ENCODE measurements around the gene SLC39A13. TPM values are rescaled to one million over a fixed set of nuclear protein-coding genes. Genes with fewer than 3 reads are reported as not detected.
A peak's percentile ranks its signal among the peaks of the same experiment; 100 is the strongest.

SLC39A13 gene
- total and polyA plus RNA-seq, 7 experiments from 2014 or later: 21.4 to 60.4 (median 40.7) TPM

DNA sequence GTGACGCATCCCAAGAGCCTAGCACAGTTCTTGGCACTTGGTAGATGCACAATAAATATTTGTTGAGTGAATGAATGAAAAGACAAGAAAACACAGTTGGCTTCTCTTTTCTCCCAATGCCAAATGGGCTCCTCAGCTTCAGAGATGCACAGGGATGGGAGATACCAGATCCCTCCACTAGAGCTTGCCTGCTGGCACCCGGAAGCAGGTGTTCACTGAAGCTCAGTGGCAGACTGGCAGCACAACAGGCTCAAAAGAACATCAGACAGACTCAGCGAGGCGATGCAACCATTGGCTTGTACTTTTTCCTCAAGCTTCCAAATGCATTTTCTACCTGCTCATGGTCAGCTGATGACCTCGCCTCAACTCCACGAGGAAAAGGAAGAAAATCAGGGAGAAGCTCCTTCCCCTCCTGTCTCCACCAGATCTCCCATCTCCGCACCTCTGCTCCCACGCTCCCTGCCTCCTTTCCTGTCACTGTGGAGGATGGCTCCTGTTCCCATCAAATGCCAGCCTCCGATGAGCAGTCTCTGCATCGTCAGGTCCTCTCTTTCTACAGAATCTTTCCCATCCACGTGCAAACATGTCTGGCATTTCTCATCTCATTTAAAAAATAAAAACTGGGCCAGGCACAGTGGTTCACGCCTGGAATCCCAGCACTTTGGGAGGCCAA lies 34.8 kb downstream of the SLC39A13 start:
- Mint-ChIP-seq H3K4me3 (peak overlapping the region in 5 of 10 donors; percentile 11 to 23 (median 21)), H3K27me3 (no peaks in the 10 kb centered on the region), H3K36me3 (no peaks in the 10 kb centered on the region), H3K4me1 (peaks cover 0 to 10% (median 6%) of the 10 kb centered on the region in 7 donors), H3K9me3 (no peaks in the 10 kb centered on the region), H3K27ac (peak overlapping the region in 4 of 9 donors; percentile 8 to 40 (median 22))
- Histone ChIP-seq H3K9me3 (ENCODE audit: control insufficient read depth in 2 of 3, low read length in 3 of 3) (no peaks in the 10 kb centered on the region), H3K4me3 (ENCODE audit: low read length) (no peak overlapping the region), H3K36me3 (ENCODE audit: control insufficient read depth in 2 of 3, insufficient read depth in 3 of 3, low read length in 3 of 3) (no peaks in the 10 kb centered on the region), H3K27me3 (ENCODE audit: control insufficient read depth in 2 of 2, insufficient read depth in 2 of 2, low read length in 2 of 2) (no peaks in the 10 kb centered on the region), H3K27ac (ENCODE audit: low read depth, low read length) (peak overlapping the region; percentile 13), H3K4me1 (ENCODE audit: control insufficient read depth in 2 of 2, insufficient read depth in 2 of 2, low read length in 2 of 2) (peaks cover 0 to 6% of the 10 kb centered on the region in 2 donors)
- DNase-seq (no peak), ATAC-seq (no peak)
- ChIA-PET POLR2A (interaction anchor here (0.6 kb wide), 2 partner anchors 14 to 143 kb away, joined by 3 to 5 read pairs; no protein-coding TSS in a partner anchor), CTCF (interaction anchor here (0.6 kb wide), 1 partner anchor 32 kb away, joined by 3 read pairs; no protein-coding TSS in a partner anchor)
- intact Hi-C loops (cut with micrococcal nuclease): no loop called here

DNA sequence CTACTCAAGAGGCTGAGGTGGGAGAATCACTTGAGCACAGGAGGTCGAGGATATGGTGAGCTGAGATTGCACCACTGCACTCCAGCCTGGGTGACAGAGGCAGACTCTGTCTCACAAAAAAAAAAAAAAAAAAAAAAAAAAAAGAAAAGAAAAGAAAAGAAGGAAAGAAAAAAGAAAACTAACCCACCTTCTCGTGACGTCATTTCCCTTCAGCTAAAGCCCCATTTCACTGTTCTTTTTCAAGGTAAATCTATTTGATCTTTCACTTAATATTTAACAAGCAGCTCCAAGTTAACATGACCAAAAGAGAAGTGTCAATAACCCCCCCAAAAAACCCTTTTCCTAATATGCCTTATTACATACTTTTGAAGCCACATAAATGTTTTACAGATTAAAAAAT lies 35.4 kb downstream of the SLC39A13 start:
- H3K9me3 ChIP-seq (ENCODE audit: control insufficient read depth in 2 of 3, low read length in 3 of 3): no peaks in the 10 kb centered on the region
- ATAC-seq (no peak), DNase-seq (no peak)
- H3K27ac ChIP-seq (ENCODE audit: low read depth, low read length): no peak overlapping the region
- H3K4me3 ChIP-seq (ENCODE audit: low read length): no peak overlapping the region
- Mint-ChIP-seq H3K27ac (peak overlapping the region in 1 of 9 donors; percentile 31), H3K36me3 (no peaks in the 10 kb centered on the region), H3K9me3 (no peaks in the 10 kb centered on the region), H3K27me3 (no peaks in the 10 kb centered on the region), H3K4me1 (peaks cover 0 to 10% (median 6%) of the 10 kb centered on the region in 7 donors), H3K4me3 (no peak overlapping the region)
- CTCF ChIA-PET: interaction anchor here (0.6 kb wide), 2 partner anchors 134 to 266 kb away, joined by 3 to 4 read pairs; no protein-coding TSS in a partner anchor
- no peaks in the 10 kb centered on the region for H3K27me3 ChIP-seq (ENCODE audit: control insufficient read depth in 2 of 2, insufficient read depth in 2 of 2, low read length in 2 of 2)
- POLR2A ChIA-PET: interaction anchor here (0.6 kb wide), 2 partner anchors 15 to 143 kb away, joined by 3 to 5 read pairs; no protein-coding TSS in a partner anchor
- H3K36me3 ChIP-seq (ENCODE audit: control insufficient read depth in 2 of 3, insufficient read depth in 3 of 3, low read length in 3 of 3): no peaks in the 10 kb centered on the region
- peaks cover 0 to 6% of the 10 kb centered on the region in 2 donors for H3K4me1 ChIP-seq (ENCODE audit: control insufficient read depth in 2 of 2, insufficient read depth in 2 of 2, low read length in 2 of 2)
- intact Hi-C loops (cut with micrococcal nuclease): no loop called here

DNA sequence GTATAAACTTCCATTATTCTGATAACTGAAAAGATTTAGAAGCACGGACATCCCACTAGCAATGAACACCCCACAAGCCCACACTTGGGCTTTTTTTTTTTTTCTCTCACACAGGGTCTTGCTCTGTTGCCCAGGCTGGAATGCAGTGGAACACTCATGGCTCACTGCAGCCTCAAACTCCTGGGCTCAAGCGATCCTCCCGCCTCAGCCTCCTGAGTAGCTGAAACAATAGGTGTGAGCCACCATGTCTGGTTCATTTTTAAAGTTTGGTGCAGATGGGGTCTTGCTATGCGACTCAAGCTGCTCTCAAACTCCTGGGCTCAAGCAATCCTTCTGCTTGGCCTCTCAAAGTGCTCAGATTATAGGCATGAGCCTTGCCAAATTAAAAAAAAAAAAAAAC lies 37.5 kb downstream of the SLC39A13 start:
- H3K4me1 ChIP-seq (ENCODE audit: control insufficient read depth in 2 of 2, insufficient read depth in 2 of 2, low read length in 2 of 2): peaks cover 0 to 6% of the 10 kb centered on the region in 2 donors
- H3K36me3 Mint-ChIP-seq: no peaks in the 10 kb centered on the region
- no peak overlapping the region for H3K4me3 ChIP-seq (ENCODE audit: low read length)
- H3K27me3 ChIP-seq (ENCODE audit: control insufficient read depth in 2 of 2, insufficient read depth in 2 of 2, low read length in 2 of 2): no peaks in the 10 kb centered on the region
- DNase-seq (no peak), ATAC-seq (no peak)
- H3K9me3 Mint-ChIP-seq: no peaks in the 10 kb centered on the region
- intact Hi-C loops (cut with micrococcal nuclease): no loop called here
- H3K27ac ChIP-seq (ENCODE audit: low read depth, low read length): no peak overlapping the region
- ChIA-PET POLR2A (interaction anchor here (0.6 kb wide), 2 partner anchors 578 to 587 kb away, joined by 4 to 6 read pairs; no protein-coding TSS in a partner anchor), CTCF (no interaction called here)
- H3K27me3 Mint-ChIP-seq: no peaks in the 10 kb centered on the region
- peaks cover 0 to 10% (median 6%) of the 10 kb centered on the region in 7 donors for H3K4me1 Mint-ChIP-seq
- no peaks in the 10 kb centered on the region for H3K9me3 ChIP-seq (ENCODE audit: control insufficient read depth in 2 of 3, low read length in 3 of 3)
- no peak overlapping the region for H3K27ac Mint-ChIP-seq
- H3K36me3 ChIP-seq (ENCODE audit: control insufficient read depth in 2 of 3, insufficient read depth in 3 of 3, low read length in 3 of 3): no peaks in the 10 kb centered on the region
- H3K4me3 Mint-ChIP-seq: no peak overlapping the region

GRCh38 chr11:47446833-47447232 lies 38.4 kb downstream of the SLC39A13 start:
- CTCF ChIA-PET: no interaction called here
- peaks cover 0 to 10% (median 6%) of the 10 kb centered on the region in 7 donors for H3K4me1 Mint-ChIP-seq

GRCh38 chr11:47447906-47448305 lies 39.5 kb downstream of the SLC39A13 start:
- Mint-ChIP-seq H3K9me3 (no peaks in the 10 kb centered on the region), H3K4me1 (peaks cover 0 to 10% (median 5%) of the 10 kb centered on the region in 7 donors), H3K27me3 (no peaks in the 10 kb centered on the region), H3K4me3 (no peak overlapping the region), H3K27ac (no peak overlapping the region), H3K36me3 (no peaks in the 10 kb centered on the region)
- POLR2A ChIA-PET: no interaction called here
- no peak for DNase-seq
- Histone ChIP-seq H3K36me3 (ENCODE audit: control insufficient read depth in 2 of 3, insufficient read depth in 3 of 3, low read length in 3 of 3) (no peaks in the 10 kb centered on the region), H3K4me3 (ENCODE audit: low read length) (no peak overlapping the region), H3K27me3 (ENCODE audit: control insufficient read depth in 2 of 2, insufficient read depth in 2 of 2, low read length in 2 of 2) (no peaks in the 10 kb centered on the region), H3K4me1 (ENCODE audit: control insufficient read depth in 2 of 2, insufficient read depth in 2 of 2, low read length in 2 of 2) (peaks cover 0 to 6% of the 10 kb centered on the region in 2 donors), H3K27ac (ENCODE audit: low read depth, low read length) (no peak overlapping the region), H3K9me3 (ENCODE audit: control insufficient read depth in 2 of 3, low read length in 3 of 3) (no peaks in the 10 kb centered on the region)
- CTCF ChIA-PET: no interaction called here
- intact Hi-C loops (cut with micrococcal nuclease): no loop called here
- ATAC-seq: no peak

More at GRCh38 chr11:47446833-47447232, 38.4 kb downstream of the SLC39A13 start:
- Histone ChIP-seq H3K4me3 (ENCODE audit: low read length) (no peak overlapping the region), H3K27ac (ENCODE audit: low read depth, low read length) (no peak overlapping the region), H3K4me1 (ENCODE audit: control insufficient read depth in 2 of 2, insufficient read depth in 2 of 2, low read length in 2 of 2) (peaks cover 0 to 6% of the 10 kb centered on the region in 2 donors), H3K9me3 (ENCODE audit: control insufficient read depth in 2 of 3, low read length in 3 of 3) (no peaks in the 10 kb centered on the region), H3K36me3 (ENCODE audit: control insufficient read depth in 2 of 3, insufficient read depth in 3 of 3, low read length in 3 of 3) (no peaks in the 10 kb centered on the region), H3K27me3 (ENCODE audit: control insufficient read depth in 2 of 2, insufficient read depth in 2 of 2, low read length in 2 of 2) (no peaks in the 10 kb centered on the region)
- no peaks in the 10 kb centered on the region for H3K9me3 Mint-ChIP-seq
- ATAC-seq (no peak), DNase-seq (no peak)
- H3K4me3 Mint-ChIP-seq: no peak overlapping the region
- peak overlapping the region in 1 of 9 donors; percentile 79 for H3K27ac Mint-ChIP-seq
- intact Hi-C loops (cut with micrococcal nuclease): no loop called here
- H3K27me3 Mint-ChIP-seq: no peaks in the 10 kb centered on the region
- POLR2A ChIA-PET: no interaction called here
- H3K36me3 Mint-ChIP-seq: no peaks in the 10 kb centered on the region

DNA sequence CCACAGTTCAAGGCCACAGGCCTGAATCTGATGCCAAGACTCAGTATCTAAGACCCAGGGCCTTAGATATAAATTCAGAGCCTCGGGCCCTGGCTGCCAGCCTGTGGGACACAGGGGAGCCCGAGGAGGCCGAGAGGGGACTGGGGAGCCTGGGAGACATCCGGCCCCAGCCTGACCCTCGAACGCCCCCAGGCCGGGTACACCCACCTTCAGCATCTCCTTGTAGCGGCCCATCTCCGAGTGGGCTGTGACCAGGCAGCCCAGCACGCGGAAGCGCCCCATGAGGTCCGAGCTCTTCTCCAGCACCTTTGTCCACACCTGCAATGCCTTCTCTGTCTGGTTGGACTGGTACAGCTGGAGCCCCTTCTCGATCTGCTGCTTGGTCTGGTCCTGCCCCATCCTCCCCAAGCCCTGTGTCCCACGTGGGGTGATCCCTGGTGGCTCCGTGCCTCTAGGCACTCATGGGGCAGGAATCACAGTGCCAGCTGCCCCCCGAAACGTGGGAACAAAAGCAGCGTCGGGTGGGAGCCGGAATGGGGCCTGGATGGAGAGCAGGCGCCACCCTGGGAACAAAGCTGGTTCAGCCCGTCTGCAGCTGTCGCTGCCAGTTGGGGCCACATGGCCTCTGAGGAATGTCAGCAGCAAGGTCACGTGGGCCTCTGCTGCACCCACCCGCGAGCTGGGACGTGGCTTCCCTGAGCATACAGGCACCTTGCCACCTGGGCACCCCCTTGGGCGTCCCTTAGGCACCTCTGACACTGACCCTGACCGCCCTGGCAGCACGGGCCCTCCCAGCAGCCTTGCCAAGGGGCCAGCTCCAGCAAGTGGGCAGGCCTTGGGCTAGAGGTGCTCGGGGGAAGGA lies 40.4 kb downstream of the SLC39A13 start, which contains the start of gene RAPSN:
Gene RAPSN (minus strand): TSS at position 571 of the 862 bp plus-strand sequence. CDS start 172 bp downstream, at position 399.
- Histone ChIP-seq H3K9me3 (ENCODE audit: control insufficient read depth in 2 of 3, low read length in 3 of 3) (no peaks in the 10 kb centered on the region), H3K36me3 (ENCODE audit: control insufficient read depth in 2 of 3, insufficient read depth in 3 of 3, low read length in 3 of 3) (no peaks in the 10 kb centered on the region), H3K27ac (ENCODE audit: low read depth, low read length) (no peak within 1 kb of the TSS), H3K4me3 (ENCODE audit: low read length) (no peak within 1 kb of the TSS), H3K27me3 (ENCODE audit: control insufficient read depth in 2 of 2, insufficient read depth in 2 of 2, low read length in 2 of 2) (no peaks in the 10 kb centered on the region), H3K4me1 (ENCODE audit: control insufficient read depth in 2 of 2, insufficient read depth in 2 of 2, low read length in 2 of 2) (no peaks in the 10 kb centered on the region)
- Mint-ChIP-seq H3K4me3 (no peak within 1 kb of the TSS), H3K9me3 (no peaks in the 10 kb centered on the region), H3K36me3 (no peaks in the 10 kb centered on the region), H3K4me1 (peaks cover 0 to 2% (median 0%) of the 10 kb centered on the region in 7 donors), H3K27me3 (no peaks in the 10 kb centered on the region), H3K27ac (peak within 1 kb of the TSS in 1 of 9 donors; percentile 3)
- intact Hi-C loops (cut with micrococcal nuclease): no loop called here
- ChIA-PET CTCF (no interaction called here), POLR2A (no interaction called here)
- ATAC-seq (peak; percentile 26), DNase-seq (no peak)

All from naive thymus-derived CD4-positive, alpha-beta T cell (primary cell).